Kidney (tissue), 14 donors: ENCODE data around the gene NCOR1. TPM values are rescaled to one million over a fixed set of nuclear protein-coding genes. Genes with fewer than 3 reads are reported as not detected.

Source experiments
- DNase-seq, 5 donors: peaks; one replicate each; pipeline ENCODE4 v3.0.0-alpha.2; 2013 to 2020
- FAIRE-seq: peaks from 2 replicates; lab custom pipeline; 2012; peaks lifted over from hg19 to GRCh38; lab: Jason Lieb, UNC
- H3K27ac ChIP-seq, 2 donors: one replicate each; pipeline ENCODE4 v1.7.0; 2013; ENCODE audit warnings: low read depth in 2 of 2, low read length in 2 of 2, inconsistent platforms in 1 of 2
- H3K27me3 ChIP-seq: one replicate; pipeline ENCODE4 v1.7.1; 2013; ENCODE audit warnings: low read length, inconsistent platforms; ENCODE audit not compliant: control insufficient read depth, insufficient read depth
- H3K36me3 ChIP-seq, 3 donors: one replicate each; pipeline versions ENCODE4 v1.7.0 to v1.7.1; 2013; ENCODE audit warnings: low read length in 3 of 3, control low read depth in 1 of 3, inconsistent platforms in 1 of 3; ENCODE audit not compliant: insufficient read depth in 3 of 3, control insufficient read depth in 2 of 3
- H3K4me1 ChIP-seq, 3 donors: one replicate each; pipeline versions ENCODE4 v1.7.0 to v1.7.1; 2013; ENCODE audit warnings: low read length in 3 of 3, inconsistent platforms in 1 of 3, low read depth in 1 of 3; ENCODE audit not compliant: control insufficient read depth in 2 of 3, insufficient read depth in 2 of 3
- H3K4me3 ChIP-seq, 3 donors: one replicate each; pipeline versions ENCODE4 v1.7.0 to v1.8.1; 2013; ENCODE audit warnings: low read length in 3 of 3, control low read depth in 1 of 3, inconsistent platforms in 1 of 3
- H3K9ac ChIP-seq, 3 donors: one replicate each; pipeline versions ENCODE4 v1.7.0 to v1.7.1; 2013; ENCODE audit warnings: low read length in 3 of 3, control low read depth in 1 of 3, inconsistent platforms in 1 of 3
- H3K9me3 ChIP-seq, 3 donors: one replicate each; pipeline versions ENCODE4 v1.7.0 to v1.7.1; 2013; ENCODE audit warnings: low read length in 3 of 3, control low read depth in 1 of 3, inconsistent platforms in 1 of 3; ENCODE audit not compliant: control insufficient read depth in 2 of 3, insufficient read depth in 1 of 3
- intact Hi-C: fragments of 100-400 bp; cut with DNase I; formaldehyde crosslinking; loops from one replicate; pipeline ENCODE4 v1.11.1; 2022
- polyA plus RNA-seq: library from polyadenylated mRNA; stranded (reverse); fragments of 350-450 nt; fragmentation: Illumina TruSeq; extraction: RNeasy Lipid Tissue Mini Kit (QIAGEN cat#74804); gene quantifications from one replicate; pipeline ENCODE4 v1.2.3, GENCODE V29; 2014; ENCODE audit warnings: low read depth, low replicate concordance; ENCODE audit not compliant: insufficient read depth
- total RNA-seq: library from RNA; stranded (reverse); fragmentation: NEBNext Ultra II Directional; extraction: Animal tissue kit (Norgen Biotek cat#: 25700); gene quantifications from one replicate; pipeline ENCODE4 v1.2.1, GENCODE V29; 2021
- TF ChIP-seq, protein P1 (sequence below): IDR thresholded peaks from 3 replicates; pipeline ENCODE4 v1.5.1; 2012; ENCODE audit warnings: mild to moderate bottlenecking, moderate library complexity, borderline replicate concordance; ENCODE audit not compliant: insufficient read depth; ENCODE audit errors: extremely low read depth
- donor health status: control.
- donor health status: control.
- donor health status: control.
- donor health status: control.
- donor health status: control.
- donor health status: DM: yes; HTN: yes; CAD: no.
- donor health status: Normal renal cell carcinoma (clear cell type).

The NCOR1 gene
- total and polyA plus RNA-seq, 2 donors from 2014 or later, result 44.9 to 136 TPM

DNA sequence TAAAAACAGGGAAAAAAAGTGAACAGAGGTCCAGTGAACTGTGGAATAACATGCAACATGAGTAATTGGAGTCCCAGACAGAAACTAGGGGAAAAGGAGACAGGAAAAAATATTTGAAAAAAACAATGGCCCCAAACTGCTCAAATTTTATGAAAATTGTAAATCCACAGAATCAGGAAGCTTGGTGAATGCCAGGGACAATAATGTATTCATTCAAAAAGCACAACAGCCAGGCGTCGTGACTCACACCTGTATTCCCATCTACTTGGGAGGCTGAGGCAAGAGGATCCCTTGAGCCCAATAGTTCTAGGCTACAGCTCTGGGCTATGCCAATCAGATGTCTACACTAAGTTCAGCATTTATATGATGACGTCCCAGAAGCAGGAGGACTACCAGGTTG, 23.7 kb downstream of the NCOR1 start:
- FAIRE-seq (no peak), DNase-seq (no peak)
- TF ChIP-seq, protein P1, sequence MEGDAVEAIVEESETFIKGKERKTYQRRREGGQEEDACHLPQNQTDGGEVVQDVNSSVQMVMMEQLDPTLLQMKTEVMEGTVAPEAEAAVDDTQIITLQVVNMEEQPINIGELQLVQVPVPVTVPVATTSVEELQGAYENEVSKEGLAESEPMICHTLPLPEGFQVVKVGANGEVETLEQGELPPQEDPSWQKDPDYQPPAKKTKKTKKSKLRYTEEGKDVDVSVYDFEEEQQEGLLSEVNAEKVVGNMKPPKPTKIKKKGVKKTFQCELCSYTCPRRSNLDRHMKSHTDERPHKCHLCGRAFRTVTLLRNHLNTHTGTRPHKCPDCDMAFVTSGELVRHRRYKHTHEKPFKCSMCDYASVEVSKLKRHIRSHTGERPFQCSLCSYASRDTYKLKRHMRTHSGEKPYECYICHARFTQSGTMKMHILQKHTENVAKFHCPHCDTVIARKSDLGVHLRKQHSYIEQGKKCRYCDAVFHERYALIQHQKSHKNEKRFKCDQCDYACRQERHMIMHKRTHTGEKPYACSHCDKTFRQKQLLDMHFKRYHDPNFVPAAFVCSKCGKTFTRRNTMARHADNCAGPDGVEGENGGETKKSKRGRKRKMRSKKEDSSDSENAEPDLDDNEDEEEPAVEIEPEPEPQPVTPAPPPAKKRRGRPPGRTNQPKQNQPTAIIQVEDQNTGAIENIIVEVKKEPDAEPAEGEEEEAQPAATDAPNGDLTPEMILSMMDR, result no peak
- no peaks in the 10 kb centered on the region for H3K27me3 ChIP-seq
- H3K9ac ChIP-seq, result no peak overlapping the region
- H3K4me3 ChIP-seq, result no peak overlapping the region
- no peaks in the 10 kb centered on the region for H3K4me1 ChIP-seq
- no peaks in the 10 kb centered on the region for H3K9me3 ChIP-seq
- intact Hi-C loops, result no loop called here
- no peak overlapping the region for H3K27ac ChIP-seq
- H3K36me3 ChIP-seq, result peaks cover 0 to 11% (median 2%) of the 10 kb centered on the region in 3 donors

DNA sequence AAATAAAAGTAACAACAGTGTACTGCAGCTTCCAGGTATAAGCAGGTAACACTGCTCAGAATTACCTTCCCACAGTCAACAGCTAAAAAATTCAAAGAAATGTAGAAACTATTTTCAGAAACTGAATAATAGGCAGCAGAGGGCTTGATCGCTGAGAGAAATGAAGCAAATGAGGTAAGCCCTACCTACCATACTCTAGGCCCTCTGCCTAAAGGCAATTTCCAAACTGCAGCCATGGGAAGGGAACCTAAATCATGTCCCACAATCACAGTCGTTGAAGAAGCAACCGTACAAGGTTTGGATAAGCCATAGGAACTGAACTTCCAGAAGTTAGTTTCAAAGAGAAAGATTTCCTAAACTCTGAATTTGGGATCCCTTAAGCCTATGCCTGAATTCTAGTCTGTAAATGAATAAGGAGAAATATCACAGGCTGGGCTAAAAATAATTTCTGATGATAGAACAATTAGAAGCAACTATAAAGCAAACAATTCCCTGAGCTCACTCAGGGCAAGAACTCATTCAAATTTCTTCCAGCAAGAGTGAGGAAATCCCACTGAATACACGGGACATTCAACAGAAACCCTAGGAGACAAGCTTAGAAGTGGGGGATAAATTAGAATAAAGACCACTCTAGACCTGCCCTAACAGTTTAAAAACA, 24.5 kb downstream of the NCOR1 start:
- no peaks in the 10 kb centered on the region for H3K9me3 ChIP-seq
- H3K27ac ChIP-seq, result no peak overlapping the region
- no peak overlapping the region for H3K4me3 ChIP-seq
- no peak for FAIRE-seq
- peaks cover 2 to 14% (median 2%) of the 10 kb centered on the region in 3 donors for H3K36me3 ChIP-seq
- no peaks in the 10 kb centered on the region for H3K4me1 ChIP-seq
- no peak for DNase-seq
- no peak overlapping the region for H3K9ac ChIP-seq
- TF ChIP-seq, protein P1, result no peak
- intact Hi-C loops, result no loop called here
- no peaks in the 10 kb centered on the region for H3K27me3 ChIP-seq

DNA sequence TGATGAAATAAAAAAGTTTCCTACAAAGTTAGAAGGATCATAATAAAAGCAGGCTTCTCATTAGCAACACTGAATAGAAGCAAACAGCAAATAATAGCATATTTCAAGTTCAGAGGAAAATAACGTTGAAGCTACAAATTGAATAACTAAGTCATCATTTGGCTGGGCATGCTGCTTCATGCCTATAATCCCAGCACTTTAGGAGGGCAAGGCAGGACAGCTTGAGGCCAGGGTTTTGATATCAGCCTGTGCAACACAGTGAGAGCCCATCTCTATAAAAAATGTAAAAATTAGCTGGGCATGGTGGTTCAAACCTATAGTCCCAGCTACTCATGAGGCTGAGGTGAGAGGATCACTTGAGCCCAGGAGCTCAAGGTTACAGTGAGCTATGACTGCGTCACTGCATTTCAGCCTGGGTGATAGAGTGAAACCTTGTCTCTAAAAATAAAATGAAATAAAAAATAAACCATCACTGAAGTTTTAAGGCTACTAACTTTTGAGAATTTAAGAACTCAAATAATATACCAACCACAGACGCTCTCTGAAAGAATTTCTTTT, 25.5 kb downstream of the NCOR1 start:
- TF ChIP-seq, protein P1, result no peak
- no peak for FAIRE-seq

More for the DNA sequence above, 25.5 kb downstream of the NCOR1 start:
- Histone ChIP-seq H3K9me3 (no peaks in the 10 kb centered on the region), H3K36me3 (peaks cover 2 to 15% (median 3%) of the 10 kb centered on the region in 3 donors), H3K9ac (no peak overlapping the region), H3K4me1 (no peaks in the 10 kb centered on the region), H3K4me3 (no peak overlapping the region), H3K27me3 (no peaks in the 10 kb centered on the region), H3K27ac (no peak overlapping the region)
- no peak for DNase-seq
- intact Hi-C loops, result no loop called here
